ENCODE measurements around the gene HESX1. TPM values are rescaled to one million over a fixed set of nuclear protein-coding genes. Genes with fewer than 3 reads are reported as not detected.

The HESX1 gene
- total and polyA plus RNA-seq, 7 donors: 0.18 to 0.46 (median 0.32) TPM; not detected in 1

GRCh38 chr3:57170946-57171345 is 28.8 kb downstream of the HESX1 start:
- intact Hi-C loops (cut with DNase I): loop anchor here in 1 of 2 donors (5.0 kb wide), 1 partner anchor 56 kb away; the partner anchor contains the start of gene APPL1
- H3K27ac ChIP-seq: no peak overlapping the region
- H3K27me3 ChIP-seq (ENCODE audit: insufficient read depth in 3 of 3, low read length in 2 of 3): no peaks in the 10 kb centered on the region
- H3K4me3 ChIP-seq: no peak overlapping the region
- no peaks in the 10 kb centered on the region for H3K9me3 ChIP-seq
- no peaks in the 10 kb centered on the region for H3K36me3 ChIP-seq (ENCODE audit: insufficient read depth in 1 of 2, low read depth in 1 of 2)
- DNase-seq: no peak
- no peak for TF ChIP-seq CTCF (IDR thresholded peaks at IDR 0.05)
- no peak for ATAC-seq
- WGBS, 3 donors: 98 to 100% (median 100%) methylated on average over 1 of the region's 1 CpG
- no peaks in the 10 kb centered on the region for H3K4me1 ChIP-seq

GRCh38 chr3:57169872-57170623 is 29.7 kb downstream of the HESX1 start:
- peak; percentile 83 for TF ChIP-seq CTCF (IDR thresholded peaks at IDR 0.05)
- 16 to 17% (median 16%) methylated on average over 40 of the region's 40 CpGs for WGBS, 3 donors
- no peaks in the 10 kb centered on the region for H3K27me3 ChIP-seq (ENCODE audit: insufficient read depth in 3 of 3, low read length in 2 of 3)

GRCh38 chr3:57169108-57169507 is 30.7 kb downstream of the HESX1 start:
- Histone ChIP-seq H3K4me1 (peaks cover 5% of the 10 kb centered on the region), H3K9me3 (no peaks in the 10 kb centered on the region), H3K27me3 (ENCODE audit: insufficient read depth in 3 of 3, low read length in 2 of 3) (peaks cover 0 to 5% (median 0%) of the 10 kb centered on the region in 3 donors), H3K36me3 (ENCODE audit: insufficient read depth in 1 of 2, low read depth in 1 of 2) (no peaks in the 10 kb centered on the region), H3K27ac (no peak overlapping the region), H3K4me3 (no peak overlapping the region)
- 75 to 86% (median 81%) methylated on average over 3 of the region's 3 CpGs for WGBS, 3 donors
- ATAC-seq: no peak
- intact Hi-C loops (cut with DNase I): loop anchor here (5.0 kb wide), 4 partner anchors 58 to 268 kb away; partner anchors contain the start of gene APPL1 (in 1 of the 2)
- TF ChIP-seq CTCF (IDR thresholded peaks at IDR 0.05): no peak
- no peak for DNase-seq

More at GRCh38 chr3:57169872-57170623, 29.7 kb downstream of the HESX1 start:
- H3K4me3 ChIP-seq: peak overlapping the region; percentile 64
- no peak overlapping the region for H3K27ac ChIP-seq
- ATAC-seq (peak; percentile 76 to 92 (median 83)), DNase-seq (peak; percentile 82 to 86)
- no peaks in the 10 kb centered on the region for H3K9me3 ChIP-seq
- no peaks in the 10 kb centered on the region for H3K4me1 ChIP-seq
- intact Hi-C loops (cut with DNase I): loop anchor here (5.0 kb wide), 4 partner anchors 57 to 267 kb away; partner anchors contain the start of gene APPL1 (in 2 of the 2)
- no peaks in the 10 kb centered on the region for H3K36me3 ChIP-seq (ENCODE audit: insufficient read depth in 1 of 2, low read depth in 1 of 2)

GRCh38 chr3:57168151-57168550 is 31.6 kb downstream of the HESX1 start:
- no peak for DNase-seq
- no peak for ATAC-seq
- Histone ChIP-seq H3K9me3 (no peaks in the 10 kb centered on the region), H3K4me3 (no peak overlapping the region), H3K4me1 (peaks cover 8% of the 10 kb centered on the region), H3K36me3 (ENCODE audit: insufficient read depth in 1 of 2, low read depth in 1 of 2) (no peaks in the 10 kb centered on the region), H3K27me3 (ENCODE audit: insufficient read depth in 3 of 3, low read length in 2 of 3) (peaks cover 0 to 5% (median 0%) of the 10 kb centered on the region in 3 donors), H3K27ac (no peak overlapping the region)
- TF ChIP-seq CTCF (IDR thresholded peaks at IDR 0.05): no peak
- intact Hi-C loops (cut with DNase I): loop anchor here (5.0 kb wide), 4 partner anchors 59 to 269 kb away; partner anchors contain the start of gene APPL1 (in 1 of the 2)
- 58 to 76% (median 62%) methylated on average over 2 of the region's 2 CpGs for WGBS, 3 donors
